ENCODE results near the gene HOXB8.

GRCh38 chr17:48563385-48563838, 51.7 kb downstream of the HOXB8 start:
- TF ChIP-seq EZH2 (IDR thresholded peaks at IDR 0.05; ENCODE audit: low read length, unreplicated experiment) = no peak
- no peak for TF ChIP-seq CTCF (conservative IDR thresholded peaks at IDR 0.05; ENCODE audit: low read depth, low read length)

Measured in PC-3 (cell line).